Measurements from ENCODE around the gene HAGH. TPM values are rescaled to one million over a fixed set of nuclear protein-coding genes. Genes with fewer than 3 reads are reported as not detected.

HAGH gene
- total RNA-seq, 2 donors from 2014 or later, result 113 to 123 TPM

- ATAC-seq, result no peak
- DNase-seq, result peak; percentile 19
- intact Hi-C loops (cut with DNase I), result no loop called here
Measured at GRCh38 chr16:1779234-1779701, 47.4 kb downstream of the HAGH start.

DNA sequence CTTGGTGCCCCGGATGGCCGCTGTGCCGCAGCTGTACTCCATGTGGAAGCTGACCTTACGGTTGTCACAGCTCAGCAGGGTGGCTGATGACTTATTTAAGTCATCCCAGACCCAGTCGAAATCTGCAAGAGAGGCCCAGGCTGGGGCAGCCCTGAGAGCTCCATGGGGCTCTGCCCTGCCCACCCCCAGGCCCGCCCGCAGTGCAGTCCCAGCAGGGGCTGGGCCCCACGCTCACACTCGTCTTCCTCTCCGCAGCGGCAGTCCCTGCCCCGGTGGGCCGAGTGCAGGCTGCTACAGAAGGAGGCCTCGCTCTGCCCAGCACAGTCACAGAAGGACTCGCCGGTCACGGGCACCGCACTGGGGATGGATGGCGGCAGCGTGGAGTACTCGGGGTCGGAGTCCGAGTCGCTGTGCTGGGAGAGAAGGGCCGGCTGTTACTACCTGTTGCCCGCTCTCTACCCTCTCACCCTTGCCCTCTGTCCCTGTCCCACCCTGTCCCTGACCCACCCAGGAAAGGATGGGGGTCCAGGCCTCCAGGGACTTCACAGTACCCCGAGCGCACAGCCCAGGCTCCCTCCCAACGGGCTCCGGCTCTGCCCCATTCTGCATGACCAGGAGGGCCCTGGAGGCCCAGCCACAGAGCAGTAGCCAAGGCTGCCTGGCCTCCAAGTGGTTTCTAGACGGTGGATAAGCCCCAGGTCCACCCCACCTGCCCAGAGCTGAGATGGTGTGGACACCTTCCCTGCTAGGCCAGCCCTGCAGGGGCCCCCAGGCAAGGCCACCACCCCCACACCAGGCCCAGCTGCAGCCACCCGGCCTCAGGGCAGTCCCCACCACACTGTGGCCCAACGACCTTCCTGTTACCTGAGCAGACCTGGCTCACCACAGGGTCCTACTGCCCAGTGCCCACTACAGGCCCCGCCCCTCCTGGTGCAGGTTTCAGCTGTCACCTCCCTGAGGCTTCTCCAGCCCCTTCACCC is 48.1 kb downstream of the HAGH start:
- peak; percentile 19 for DNase-seq
- no peak for ATAC-seq
- intact Hi-C loops (cut with DNase I), result no loop called here

DNA sequence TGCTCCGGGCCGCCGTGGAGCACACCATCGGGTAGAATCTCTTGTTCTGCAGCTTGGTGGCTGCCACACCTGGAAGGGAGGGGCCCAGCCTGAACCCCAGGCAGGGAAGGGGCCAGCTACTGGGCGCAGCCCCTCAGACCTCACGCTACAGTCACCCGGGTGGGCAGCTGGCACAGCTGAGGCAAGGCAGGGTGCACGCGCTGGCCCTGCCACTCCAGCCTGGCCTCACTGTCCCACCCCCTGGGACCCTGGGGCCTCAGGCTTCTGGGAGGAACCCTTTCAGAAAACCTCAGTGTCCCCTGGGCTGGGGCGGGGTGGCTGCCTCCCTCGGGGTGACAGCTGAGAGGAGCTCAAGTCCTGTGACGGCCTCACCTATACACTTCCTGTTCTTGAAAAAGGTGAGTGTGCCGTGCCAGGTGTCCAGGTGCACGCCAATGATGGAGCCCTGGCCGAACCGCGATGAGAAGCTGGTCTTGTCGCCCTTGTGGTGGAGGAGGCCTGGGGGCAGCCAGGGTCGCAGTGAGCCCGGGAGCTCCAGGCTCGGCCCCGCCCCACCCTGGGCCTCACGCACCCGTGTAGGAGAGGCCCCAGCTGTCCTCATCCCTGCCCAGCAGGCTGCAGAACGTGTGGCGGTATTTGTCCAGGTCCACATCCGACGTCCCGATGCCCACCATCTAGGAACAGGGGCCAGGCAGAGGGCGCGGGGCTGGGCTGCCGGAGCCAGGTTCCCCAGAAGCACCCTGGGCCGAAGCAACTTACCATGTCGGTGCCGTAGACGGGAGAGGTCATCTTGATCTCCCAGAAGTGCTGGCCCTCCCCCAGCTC is 49.0 kb downstream of the HAGH start:
- intact Hi-C loops (cut with DNase I), result no loop called here

DNA sequence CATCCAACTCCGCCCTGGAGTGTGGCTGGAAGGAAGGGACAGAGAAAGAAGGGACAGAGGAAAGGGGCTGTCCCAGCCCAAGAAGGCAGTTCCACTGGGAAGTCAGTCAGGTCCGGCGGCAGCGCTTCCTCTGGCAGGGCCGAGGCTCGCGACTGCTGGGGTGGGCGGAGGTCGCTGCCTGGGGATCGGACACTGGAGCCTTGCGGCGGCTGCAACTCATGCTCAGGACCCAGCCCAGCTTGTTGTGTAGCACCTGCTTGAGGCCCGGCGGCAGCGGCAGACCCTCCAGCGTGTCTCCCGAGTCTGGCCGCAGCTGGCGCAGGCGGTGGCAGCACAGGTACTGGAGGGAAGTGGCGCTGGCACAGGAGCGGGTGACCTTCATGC is 49.6 kb downstream of the HAGH start:
- no peak for ATAC-seq
- DNase-seq, result no peak
- intact Hi-C loops (cut with DNase I), result no loop called here

More for the DNA sequence above, 49.0 kb downstream of the HAGH start:
- ATAC-seq (no peak), DNase-seq (peak; percentile 28)

DNA sequence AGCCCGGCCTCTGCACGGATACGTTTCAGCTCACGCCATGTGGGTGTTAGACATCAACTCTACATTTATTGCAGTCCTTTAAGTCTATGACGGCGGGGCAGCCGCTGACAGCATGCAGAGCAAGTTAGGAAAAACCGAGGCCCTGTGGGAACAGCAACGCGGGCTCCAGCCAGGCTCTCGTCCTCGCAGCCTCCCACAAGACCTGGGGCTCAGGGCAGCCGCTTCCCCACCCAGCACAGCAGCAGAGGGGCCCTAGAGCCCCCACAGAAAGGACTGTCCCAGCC is 50.0 kb downstream of the HAGH start:
- no peak for ATAC-seq
- intact Hi-C loops (cut with DNase I), result no loop called here

GRCh38 chr16:1775846-1776671 is 50.6 kb downstream of the HAGH start:
- intact Hi-C loops (cut with DNase I), result no loop called here
- no peak for ATAC-seq
- DNase-seq, result no peak

More for the DNA sequence above, 50.0 kb downstream of the HAGH start:
- no peak for DNase-seq

GRCh38 chr16:1775006-1775845 is 51.4 kb downstream of the HAGH start:
- intact Hi-C loops (cut with DNase I), result no loop called here
- DNase-seq, result no peak
- ATAC-seq, result no peak

GRCh38 chr16:1774448-1774780 is 52.2 kb downstream of the HAGH start:
- DNase-seq (no peak), ATAC-seq (no peak)
- intact Hi-C loops (cut with DNase I), result no loop called here

DNA sequence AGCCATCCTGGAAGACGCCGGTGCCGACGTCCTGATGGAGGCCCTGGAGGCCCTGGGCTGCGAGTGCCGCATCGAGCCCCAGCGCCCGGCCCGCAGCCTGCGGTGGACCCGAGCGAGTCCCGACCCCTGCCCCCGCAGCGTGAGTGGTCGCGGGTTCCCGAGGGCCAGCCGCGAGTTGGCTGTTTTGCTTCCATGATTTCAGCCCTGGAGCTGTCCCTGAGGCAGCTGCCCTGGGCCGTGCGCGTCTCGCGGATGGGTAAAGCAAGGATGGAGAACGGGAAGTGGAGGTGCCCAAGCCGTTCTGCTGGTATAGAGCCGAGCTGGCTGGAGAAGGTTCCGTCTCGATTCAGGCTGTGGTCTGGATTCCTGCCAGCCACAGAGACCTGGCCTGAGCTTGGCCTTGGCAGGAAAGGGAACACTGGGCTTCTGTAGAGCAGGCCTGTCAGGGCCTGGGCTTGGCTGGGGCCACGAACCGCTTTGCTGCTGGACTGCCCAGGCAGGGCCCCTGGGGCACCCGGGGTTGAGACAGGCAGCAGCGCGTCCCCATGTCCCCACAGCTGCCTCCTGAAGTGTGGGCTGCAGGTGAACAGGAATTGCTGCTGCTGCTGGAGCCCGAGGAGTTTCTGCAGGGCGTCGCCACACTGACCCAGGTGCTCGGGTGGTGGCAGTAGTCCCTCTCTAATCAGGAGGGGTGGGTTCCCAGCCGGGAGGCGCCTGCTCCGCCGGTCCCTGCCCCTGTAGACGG is 52.8 kb downstream of the HAGH start:
- peak in 1 of 2 donors; percentile 1 for ATAC-seq
- no peak for DNase-seq
- intact Hi-C loops (cut with DNase I), result no loop called here

- intact Hi-C loops (cut with DNase I), result no loop called here
- ATAC-seq, result peak; percentile 65 to 70
- DNase-seq, result peak; percentile 86
Measured at GRCh38 chr16:1772908-1773702, 53.5 kb downstream of the HAGH start, which contains the start of gene MRPS34. MRPS34 (minus strand) TSS chr16:1773134; CDS start chr16:1773119, 15 bp downstream.

GRCh38 chr16:1772362-1772907 is 54.2 kb downstream of the HAGH start, which contains the start of gene EME2:
EME2 (plus strand) TSS chr16:1772810; CDS start chr16:1773228, 418 bp downstream.
- DNase-seq (no peak), ATAC-seq (no peak)
- intact Hi-C loops (cut with DNase I), result no loop called here

GRCh38 chr16:1771864-1772361 is 54.7 kb downstream of the HAGH start:
- no peak for ATAC-seq
- DNase-seq, result no peak
- intact Hi-C loops (cut with DNase I), result no loop called here

DNA sequence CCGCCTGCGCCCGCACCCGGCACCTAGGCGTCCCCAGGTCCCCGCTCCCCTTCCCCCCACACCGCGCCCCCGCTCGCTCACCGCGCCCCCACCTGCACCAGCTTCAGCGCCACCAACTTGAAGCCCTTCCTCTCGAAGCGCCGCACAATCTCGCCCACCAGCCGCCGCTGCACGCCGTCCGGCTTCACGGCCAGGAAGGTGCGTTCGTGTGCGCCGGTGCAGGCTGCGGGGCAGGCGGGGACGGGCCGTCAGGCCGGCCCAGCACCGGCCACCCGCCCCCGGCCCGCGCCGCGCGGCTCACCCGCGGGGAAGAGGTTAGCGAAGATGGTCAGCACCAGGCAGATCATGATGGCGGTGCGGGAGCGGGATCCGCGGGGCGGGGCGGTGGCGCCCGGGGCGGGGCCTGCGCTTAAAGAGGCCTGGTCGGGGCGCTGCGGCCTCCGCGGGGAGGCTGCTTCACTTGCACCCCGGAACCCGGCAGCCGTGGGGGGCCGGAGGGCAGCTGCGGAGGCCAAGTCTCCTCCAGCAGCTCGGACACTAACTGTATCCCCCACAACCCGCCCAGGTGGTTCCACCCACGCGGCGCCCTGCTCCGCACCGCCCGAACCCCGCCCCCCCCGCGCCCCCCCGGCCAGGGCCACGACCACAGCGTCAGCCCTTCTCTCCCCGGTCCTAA is 55.3 kb downstream of the HAGH start, which contains the start of gene NME3:
NME3 (minus strand) TSS at position 356 of the 676 bp plus-strand sequence; CDS start at position 347, 9 bp downstream.
- intact Hi-C loops (cut with DNase I), result no loop called here
- ATAC-seq, result peak; percentile 53 to 68

GRCh38 chr16:1770328-1771187 is 56.1 kb downstream of the HAGH start:
- peak; percentile 10 to 21 for ATAC-seq
- DNase-seq, result peak; percentile 84
- intact Hi-C loops (cut with DNase I), result no loop called here

More for the DNA sequence above, 55.3 kb downstream of the HAGH start, which contains the start of gene NME3:
- peak; percentile 82 for DNase-seq
